Middle frontal gyrus (tissue), 1 donor: ENCODE data around the gene POLDIP2.

Source experiments
- DNase-seq: peaks from one replicate; pipeline ENCODE4 v3.0.0-alpha.2; 2015; ENCODE audit warnings: low spot score; ENCODE audit errors: extremely low spot score

POLDIP2 gene

DNA sequence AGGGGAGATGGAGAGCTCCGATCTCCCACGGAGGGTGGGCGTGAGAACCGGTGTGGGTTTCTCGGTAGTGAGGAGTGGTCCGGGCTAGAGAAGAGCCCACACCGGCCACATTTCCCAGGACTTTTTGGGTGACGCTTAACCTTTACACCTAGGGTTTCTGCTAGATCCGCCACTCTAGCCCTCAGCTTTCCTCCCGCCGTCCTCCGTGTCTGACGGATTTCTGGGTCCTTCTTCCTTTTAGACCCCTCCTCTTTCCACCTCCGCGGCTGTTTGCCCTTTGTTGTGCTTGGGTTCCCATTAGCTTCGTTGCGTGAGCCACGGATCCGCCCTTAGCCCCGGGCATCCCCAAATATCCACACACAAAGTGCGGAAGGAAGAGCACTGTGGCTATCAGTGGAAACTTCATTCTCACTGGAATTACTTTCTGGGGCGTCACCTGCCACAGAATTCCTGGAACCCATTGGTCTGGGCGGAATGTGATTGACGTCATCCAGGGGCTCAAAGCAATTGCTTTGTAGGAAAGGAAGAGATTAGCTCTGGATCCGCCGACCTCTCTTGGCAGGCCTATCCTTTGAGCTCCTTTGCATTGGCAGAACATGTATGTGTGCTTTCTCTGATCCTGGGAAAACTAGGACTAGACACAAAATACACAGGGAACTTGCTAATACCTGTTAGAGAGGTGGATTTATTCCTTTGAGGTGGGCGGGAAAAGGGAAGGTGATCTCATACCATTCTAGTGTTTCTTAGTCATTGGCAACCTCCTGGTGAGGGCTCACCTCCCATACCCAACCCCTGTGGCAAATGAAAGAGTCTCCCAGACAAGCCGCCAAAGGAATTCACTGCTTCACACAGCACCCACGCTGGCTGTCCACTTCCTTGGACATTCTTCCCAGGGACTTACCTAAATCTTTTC, 21.1 kb downstream of the POLDIP2 start:
- peak; percentile 23 for DNase-seq

DNA sequence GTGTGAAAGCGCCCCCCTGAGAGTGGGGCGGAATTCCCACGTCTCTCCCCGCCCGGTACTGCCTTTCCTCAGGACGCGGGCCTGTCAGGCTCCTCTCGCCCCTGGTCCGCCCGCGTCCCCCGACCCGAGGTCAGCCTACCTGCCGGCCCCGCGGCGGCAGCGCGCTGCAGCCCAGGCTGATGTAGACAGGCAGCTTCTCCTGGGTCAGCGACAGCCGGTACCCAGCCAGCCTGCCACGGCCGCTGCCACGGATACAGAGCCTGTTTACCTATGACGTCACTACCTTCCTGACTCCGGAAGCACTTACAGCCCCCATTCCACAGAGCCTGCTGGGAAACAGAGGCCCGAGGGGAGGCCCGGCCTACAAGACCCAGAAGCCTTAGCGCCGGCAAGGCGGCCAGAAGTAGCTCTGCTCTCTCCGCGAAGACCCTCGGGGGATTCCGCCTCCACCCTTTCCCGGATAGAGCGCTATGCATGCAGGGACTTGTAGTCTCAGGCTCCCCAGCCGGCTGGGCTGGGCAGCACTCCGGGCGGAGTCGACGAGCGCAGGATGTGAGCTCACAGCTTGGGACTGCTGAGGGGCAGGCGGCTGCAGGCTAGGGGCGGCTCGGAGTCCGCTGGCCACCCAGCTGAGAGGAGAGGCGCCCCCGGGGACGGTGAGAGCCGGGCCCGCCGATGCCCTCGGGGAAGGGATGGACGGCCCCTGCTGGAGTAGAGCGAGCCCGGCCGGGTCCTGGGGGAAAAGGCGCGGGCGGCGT, 21.9 kb downstream of the POLDIP2 start, which contains the start of the genes IFT20 and TNFAIP1:
Gene IFT20, minus strand, starts transcription at position 272 of the 758 bp plus-strand sequence. CDS start 3,487 bp downstream, outside the sequence.
Gene TNFAIP1, plus strand, starts transcription at position 561 of the 758 bp plus-strand sequence. CDS start 3,761 bp downstream, outside the sequence.
- DNase-seq: peak; percentile 99

DNA sequence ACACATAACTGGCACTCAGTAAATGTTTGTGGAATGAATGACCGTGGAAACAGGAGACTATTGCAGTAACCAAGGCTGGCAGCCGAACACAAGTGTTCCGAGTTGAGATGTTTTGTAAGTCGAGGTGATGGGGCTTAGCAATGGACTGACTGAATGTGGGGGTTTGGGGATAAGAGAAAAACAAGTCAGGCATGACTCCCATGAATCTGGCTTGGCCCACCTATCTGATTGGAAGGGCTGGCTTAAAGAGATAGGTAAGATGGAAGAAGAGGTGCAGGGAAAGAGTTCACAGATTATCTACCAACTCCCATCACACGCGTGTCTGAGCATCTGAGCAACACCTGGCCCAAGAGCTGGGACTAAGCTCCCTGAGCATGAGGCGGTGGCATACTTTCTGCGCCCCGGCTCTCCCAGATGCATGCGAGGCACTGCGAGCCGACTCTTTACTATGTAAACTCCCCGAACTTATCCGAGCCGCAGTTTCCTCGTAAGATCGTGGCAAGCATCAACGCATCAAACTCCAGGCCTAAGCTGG, 22.6 kb downstream of the POLDIP2 start:
- DNase-seq: no peak

DNA sequence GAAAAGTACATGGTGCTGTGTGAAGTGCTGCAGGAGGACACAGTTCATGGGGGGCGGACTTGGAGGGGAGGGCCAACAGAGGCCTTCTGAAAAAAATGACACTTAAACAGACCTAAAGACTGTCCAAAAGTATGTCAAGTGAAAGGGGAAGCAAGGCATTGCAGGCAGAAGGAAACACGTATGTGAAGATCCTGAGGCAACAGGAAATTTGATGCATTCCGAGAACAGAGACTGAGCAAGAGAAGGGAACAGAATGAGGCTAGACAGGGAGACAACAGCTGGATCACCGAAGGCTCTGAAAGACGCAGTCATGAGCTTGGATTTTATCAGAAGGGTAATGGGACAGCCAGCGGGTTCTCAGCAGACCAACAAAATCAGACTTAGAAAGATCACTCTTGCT, 23.2 kb downstream of the POLDIP2 start:
- no peak for DNase-seq

DNA sequence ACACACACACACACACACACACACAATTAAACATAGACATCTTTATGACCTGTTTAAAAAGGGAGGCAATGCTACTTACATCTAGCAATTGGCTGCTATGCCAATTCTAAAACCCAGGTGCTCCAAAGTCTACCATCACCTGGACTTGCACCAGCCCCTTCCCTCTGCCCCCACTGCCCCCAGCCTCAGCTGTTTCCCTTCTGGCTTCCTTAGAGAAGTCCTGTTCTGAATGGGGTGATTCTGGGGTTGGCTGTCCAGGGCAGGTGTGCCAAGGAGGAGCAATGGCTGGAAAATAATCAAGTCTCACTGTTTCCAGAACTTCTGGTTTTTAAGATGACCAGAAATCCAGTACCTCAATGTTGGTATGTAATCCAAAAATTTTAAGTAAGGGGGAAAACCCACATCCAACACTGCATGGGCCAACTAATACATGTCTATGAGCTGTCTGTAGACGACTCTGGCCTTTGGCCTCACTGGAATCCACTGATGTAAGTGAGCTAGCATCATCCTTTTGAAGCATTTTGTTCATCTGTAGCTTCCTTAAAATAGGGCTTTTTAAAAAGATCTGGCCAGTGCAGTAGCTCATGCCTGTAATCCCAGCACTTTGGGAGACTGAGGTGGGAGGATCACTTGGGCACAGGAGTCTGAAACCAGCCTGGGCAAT, 24.1 kb downstream of the POLDIP2 start:
- DNase-seq: no peak

DNA sequence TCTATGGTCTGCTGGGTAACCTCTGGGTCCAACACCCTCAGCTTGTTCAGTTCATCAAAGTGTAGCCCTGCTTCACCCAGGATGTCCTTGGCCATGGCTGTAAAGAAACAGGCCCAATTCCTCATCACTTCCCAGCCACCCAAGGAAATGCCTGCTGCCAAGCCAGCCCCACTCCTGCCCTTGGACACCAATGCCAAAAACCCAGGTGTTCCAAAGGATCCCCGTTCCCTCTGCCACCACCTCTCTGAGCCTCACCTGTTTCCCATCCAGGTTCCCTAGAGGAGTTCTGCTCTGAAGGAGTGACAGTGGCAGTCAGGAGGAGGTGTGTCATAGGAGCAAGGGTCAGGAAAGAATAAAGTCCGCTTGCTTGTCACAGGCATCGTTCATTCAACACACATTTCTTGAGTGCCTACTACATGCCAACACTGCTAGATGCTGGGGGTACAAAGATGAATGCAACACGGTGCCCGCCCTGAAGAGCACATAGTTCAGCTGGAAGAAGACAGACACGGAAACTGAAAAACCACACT, 25.4 kb downstream of the POLDIP2 start:
- no peak for DNase-seq

DNA sequence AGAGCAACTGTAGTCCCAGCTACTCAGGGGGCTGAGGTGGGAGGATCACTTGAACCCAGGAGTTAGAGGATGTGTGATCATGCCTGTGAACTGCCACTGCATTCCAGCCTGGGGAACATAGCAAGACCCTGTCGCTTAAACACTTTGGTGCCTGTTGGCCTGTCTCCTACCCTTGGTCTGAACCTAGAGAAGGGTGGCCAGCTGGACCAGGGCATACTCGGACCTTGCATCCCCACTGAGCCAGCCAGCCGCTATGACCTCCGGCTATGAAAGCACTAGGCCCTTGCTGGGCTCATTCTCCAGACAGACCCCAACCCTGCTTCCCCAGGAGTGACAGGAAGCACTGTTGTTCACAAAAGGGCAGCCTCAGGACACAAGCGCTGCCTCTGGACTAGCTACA, 26.7 kb downstream of the POLDIP2 start:
- DNase-seq: no peak

DNA sequence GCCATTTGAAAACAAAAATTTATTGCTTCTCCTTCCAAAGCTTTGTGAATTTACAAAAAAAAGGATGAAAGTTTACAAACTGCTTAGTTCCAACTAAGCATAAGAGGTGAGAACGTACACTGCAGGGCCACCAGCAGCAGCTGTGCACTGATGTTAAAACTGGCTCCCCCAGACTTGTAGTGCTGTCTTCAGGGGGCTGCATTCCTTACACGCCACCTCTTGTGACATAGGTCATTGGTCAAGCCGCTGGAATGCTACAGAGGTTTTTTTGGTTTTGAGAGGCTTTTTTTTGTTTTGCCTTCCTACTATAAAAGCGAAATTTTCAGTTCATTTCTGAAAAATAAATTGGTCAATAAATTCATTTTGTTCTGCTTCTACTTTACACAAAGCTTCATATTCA, 29.0 kb downstream of the POLDIP2 start:
- DNase-seq: no peak

DNA sequence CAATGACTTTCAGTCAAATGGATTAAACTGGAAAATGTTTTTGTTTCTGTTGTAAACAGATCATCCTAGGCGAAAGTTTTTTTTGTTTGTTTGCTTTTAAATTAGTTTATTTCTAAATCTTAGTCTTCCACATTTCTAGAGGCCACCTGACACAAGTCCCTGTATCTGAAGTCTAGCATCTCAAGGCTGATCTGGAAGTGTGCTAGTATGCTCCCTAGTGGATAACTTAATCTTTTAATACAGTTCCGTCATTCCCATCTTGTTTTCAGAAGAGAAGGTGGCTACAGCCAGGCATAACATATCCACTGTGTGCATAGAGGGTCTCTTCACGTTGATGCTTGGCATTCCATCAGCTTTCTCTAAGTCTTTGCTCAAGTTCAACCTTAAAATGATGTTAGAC, 29.6 kb downstream of the POLDIP2 start:
- no peak for DNase-seq

DNA sequence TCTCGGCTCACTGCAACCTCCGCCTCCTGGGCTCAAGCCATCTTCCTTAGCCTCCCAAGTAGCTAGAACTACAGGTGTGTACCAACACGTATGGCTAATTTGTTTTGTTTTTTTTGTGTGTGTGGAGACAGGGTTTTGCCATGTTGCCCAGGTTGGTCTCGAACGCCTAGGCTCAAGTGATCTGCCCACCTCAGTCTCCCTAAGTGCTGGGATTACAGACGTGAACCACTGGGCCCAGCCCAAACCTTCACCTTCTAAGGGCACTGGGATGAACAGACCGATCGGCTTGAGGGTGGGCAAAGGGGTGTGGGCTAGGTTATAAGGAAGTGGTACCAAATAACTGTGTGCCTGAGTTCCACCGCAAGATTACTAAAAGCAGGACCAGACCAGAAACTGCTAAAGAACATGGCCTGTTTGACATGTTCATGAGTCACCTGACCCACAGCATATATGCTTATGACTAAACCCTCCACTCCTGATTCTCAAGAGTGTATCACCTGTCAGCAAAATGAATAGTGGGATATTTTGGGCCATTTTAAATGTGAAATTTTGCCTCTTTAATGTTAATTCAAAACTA, 30.2 kb downstream of the POLDIP2 start:
- no peak for DNase-seq

DNA sequence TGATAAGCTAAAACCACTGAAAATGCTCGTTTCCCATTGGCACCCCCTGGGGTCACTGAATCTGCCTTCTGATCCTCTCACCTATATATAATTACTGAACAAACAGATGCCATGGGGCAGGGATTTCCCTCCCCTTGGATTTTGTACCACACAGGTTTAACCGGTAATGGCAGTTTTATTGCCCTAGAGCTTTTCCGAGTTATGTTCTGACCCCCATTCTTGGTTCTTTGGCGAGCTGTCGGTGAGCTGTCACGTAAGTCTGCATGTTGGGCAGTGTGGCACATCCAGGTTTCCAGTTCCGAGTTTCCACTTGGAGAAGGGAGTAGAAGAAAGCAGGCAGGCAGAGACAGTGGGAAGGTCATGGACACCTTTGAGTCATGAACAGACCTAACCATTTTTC, 31.2 kb downstream of the POLDIP2 start:
- no peak for DNase-seq

DNA sequence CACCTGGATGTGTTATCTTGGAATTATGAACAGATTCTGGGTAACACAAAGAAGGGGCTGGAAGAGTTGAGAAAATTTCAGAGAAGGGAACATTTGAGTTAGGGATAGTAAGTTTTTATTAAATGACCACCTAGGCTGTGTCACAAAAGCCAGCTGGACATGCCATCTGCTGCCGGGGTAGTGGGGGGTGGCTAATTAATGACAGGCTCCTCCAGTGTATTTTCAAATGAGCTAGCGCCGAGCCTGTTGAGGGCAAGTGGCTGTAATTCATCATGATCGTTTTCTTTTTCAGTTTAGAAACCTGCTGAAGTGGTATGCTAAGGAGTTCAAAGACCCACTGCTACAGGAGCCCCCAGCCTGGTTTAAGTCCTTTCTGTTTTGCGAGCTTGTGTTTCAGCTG, 32.1 kb downstream of the POLDIP2 start:
- no peak for DNase-seq

DNA sequence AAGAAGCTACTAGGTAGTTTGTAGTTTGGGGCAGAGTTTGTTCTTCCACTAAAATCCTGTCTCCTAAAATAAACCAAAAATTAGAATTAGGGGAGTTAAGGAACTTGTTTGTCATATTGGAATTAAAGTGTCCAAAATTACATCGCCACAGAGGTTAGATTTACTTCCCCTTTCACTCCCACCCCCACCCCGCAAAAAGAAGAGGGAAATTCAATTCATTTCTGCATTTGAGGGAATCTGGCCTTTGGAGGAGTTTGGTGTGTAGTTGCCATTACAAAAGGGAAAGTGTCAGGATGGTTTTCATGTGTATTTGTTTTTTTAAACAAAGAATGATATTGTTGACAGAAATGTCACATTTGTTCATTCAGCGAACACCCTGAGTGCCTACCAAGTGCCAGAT, 32.5 kb downstream of the POLDIP2 start:
- DNase-seq: no peak

DNA sequence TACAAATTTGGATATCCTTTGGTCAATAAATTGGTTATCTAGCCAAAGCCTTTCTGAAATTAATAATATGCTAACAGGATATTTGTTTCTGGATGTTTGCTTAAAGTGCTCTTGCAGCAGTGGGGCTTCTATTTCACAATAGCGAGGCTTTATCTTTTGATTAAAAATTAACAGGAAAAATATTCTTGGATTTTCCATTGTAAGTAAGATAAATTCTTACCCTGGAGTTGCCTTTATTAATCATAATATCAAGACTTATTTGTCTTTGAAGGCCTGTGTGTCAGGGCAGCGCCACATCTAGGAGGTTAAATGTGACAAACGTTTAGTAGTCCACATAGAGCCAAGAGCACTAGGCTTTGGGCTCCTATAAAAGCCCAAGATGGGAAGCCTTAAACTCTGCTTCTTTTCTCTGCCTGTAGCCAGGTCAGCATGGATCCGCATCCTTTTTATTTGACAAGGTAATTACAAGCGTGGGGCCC, 33.0 kb downstream of the POLDIP2 start:
- no peak for DNase-seq

DNA sequence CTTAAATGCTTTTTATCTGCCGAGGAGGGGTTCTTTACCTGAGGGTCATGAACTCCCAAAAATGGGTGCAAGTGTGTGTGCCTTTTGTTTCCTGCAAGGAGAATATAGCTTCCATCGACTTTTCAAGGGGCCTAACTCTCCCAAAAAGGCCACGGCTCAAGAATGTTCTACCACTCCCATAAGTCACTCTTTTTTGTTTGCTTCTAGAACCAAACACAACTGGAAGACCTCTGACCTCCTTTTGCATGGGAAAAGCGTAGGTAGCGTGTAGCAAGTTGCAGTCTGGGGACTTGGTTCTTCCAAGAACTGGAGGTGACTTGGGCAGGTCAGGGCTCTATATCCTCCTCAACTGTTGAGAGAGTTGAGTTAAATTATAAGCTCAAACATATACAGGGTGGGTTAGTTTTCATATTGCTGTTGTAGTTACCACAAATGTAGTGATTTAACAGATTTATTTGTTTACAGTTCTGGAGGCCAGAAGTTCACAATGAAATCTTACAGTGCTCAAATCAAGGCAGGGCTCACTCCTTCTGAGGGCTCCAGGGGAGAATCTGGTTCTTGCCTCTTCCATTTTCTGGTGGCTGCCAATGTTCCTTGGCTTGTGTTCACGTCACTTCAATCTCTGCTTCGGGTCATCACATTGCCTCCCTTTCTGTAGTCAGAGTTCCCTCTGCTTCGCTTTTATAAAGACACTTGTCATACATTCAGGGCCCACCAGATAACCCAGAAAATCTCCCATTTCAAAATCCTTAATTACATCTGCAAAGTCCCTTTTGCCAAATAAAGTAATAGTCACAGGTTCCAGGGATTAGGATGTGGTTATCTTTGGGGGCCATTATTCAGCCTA, 36.9 kb downstream of the POLDIP2 start:
- DNase-seq: no peak

DNA sequence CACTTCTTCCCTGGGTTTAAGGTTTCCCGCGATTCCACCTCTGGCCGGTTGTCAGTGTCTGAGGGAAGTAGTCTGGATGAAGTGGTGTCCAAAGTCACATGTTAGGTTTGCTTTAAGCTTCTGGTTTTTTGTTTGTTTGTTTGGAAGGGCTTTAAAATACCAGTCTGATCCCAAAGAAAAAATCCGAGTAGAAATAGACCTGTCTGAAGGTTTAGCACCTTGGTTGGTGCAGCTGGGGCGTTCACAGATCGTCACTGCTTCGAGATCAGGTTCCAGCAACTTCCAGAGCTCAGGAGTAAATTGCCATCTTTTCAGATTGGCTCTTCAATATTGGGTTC, 37.8 kb downstream of the POLDIP2 start:
- DNase-seq: no peak

DNA sequence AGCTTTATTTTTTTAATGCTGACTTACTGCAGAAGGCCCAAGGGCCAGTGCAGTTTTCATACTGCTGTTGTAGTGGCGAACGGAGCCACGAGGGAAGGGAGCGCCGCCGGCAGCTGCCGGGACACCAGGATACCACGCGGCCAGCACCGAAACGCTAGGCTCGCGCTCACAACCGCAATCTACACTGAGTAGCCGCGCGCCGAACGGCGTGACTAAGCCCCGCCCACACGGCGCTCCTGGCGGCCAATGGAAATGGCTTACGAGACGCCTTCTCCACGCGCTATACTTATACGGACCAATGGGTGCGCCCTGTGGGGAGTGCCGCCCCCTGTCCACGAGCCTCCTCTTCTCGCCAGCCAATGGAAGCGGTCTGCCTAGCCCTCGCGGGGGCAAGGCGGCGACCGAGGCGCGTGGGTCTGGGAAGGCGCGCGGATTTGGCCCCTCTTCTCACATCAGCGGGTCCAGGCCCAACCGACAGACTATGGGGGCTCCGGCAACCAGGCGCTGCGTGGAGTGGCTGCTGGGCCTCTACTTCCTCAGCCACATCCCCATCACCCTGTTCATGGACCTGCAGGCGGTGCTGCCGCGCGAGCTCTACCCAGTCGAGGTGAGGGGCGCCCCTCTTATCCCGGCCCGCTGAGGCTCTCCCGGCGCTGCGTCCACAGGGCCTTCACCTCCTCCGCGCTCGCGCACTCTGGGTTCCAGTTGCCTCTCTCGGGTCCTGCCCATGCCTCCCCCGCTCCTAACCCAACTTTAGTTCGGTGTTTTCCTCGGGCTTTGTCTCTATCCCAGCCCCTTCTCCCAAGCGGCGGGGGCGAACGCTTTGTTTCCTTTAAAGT, 38.3 kb downstream of the POLDIP2 start, which contains the start of gene TMEM97:
Gene TMEM97, plus strand, starts transcription at position 442 of the 839 bp plus-strand sequence. Its CDS starts 40 bp downstream, at position 482.
- DNase-seq: peak; percentile 96

DNA sequence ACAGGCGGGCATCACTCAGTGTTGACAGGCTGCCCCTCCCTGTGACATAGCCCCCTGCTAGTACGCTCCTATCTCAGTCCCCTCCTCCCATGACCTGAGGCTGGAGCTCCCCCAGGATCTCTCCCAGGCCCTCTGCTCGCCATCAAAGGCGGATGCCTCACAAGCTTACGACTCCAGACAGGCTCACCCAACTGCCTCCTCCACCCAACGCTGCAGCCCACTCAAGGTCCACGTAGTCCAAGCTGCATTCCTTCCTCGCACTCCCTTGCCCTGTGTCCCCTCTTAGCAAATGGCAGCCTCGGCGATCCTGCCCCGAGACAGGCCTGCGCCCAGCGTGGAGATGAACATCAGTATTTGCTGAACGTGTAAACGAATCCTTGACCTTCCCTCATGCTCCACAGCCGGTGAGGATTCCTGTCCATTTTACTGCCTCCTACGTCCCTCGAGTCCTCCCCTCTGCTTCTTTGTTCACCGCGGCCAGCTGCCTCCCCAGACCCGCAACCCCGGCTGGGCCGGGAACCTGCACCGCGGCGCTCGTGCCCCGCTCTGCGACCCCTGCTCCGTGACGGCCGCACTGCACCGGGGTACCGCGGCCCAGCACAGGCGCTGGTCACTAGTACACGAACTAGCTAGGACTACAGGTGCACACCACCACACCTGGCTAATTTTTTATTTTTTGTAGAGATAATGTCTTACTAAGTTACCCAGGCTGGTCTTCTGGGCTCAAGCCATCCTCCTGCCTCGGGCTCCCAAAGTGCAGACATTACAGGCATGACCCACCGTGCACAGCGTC, 39.2 kb downstream of the POLDIP2 start:
- no peak for DNase-seq
